Vagina (tissue), 2 donors: ENCODE results near the gene STAU1.

Source experiments
- POLR2A ChIP-seq, 2 donors: fragments of 450-650 bp; IDR thresholded peaks; one replicate each; pipeline ENCODE4 v1.6.1; 2017; ENCODE audit warnings: antibody characterized with exemption in 2 of 2, mild to moderate bottlenecking in 2 of 2, moderate library complexity in 2 of 2
- POLR2AphosphoS5 ChIP-seq, 2 donors: sonication (generic); formaldehyde crosslinking; IDR thresholded peaks; one replicate each; pipeline ENCODE4 v1.9.0; 2017; ENCODE audit warnings: antibody characterized with exemption in 2 of 2, mild to moderate bottlenecking in 2 of 2, low read depth in 1 of 2; ENCODE audit not compliant: insufficient read depth in 1 of 2
- TF ChIP-seq, protein P1 (sequence below), 3 experiments: fragments of 450-650 bp in 2 of 3; fragments of 200-600 bp in 1 of 3; sonication (generic) in 1 of 3; IDR thresholded peaks; one replicate each; pipeline ENCODE4 v1.5.1; 2017 to 2019; ENCODE audit warnings: antibody characterized with exemption in 3 of 3, mild to moderate bottlenecking in 2 of 3, moderate library complexity in 2 of 3

DNA sequence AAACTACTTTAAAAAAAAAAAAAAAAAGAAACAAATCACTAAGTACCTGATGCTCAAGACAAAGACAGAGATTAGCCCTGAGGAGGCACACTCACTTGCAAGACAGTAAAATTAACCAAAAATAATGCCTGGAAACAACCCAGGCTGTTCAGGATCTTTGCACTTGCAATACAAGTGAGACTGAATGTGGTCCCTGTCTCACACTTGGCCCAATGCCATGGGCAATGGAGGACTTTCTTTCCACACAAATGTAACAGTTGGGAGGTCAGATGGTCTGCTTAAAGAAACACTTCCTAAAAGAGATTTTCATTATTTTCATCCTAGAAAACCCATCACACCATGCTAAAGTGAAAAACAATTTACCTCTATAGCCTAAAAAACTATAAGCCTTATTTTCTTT is 16.2 kb downstream of the STAU1 start:
- TF ChIP-seq, protein P1, sequence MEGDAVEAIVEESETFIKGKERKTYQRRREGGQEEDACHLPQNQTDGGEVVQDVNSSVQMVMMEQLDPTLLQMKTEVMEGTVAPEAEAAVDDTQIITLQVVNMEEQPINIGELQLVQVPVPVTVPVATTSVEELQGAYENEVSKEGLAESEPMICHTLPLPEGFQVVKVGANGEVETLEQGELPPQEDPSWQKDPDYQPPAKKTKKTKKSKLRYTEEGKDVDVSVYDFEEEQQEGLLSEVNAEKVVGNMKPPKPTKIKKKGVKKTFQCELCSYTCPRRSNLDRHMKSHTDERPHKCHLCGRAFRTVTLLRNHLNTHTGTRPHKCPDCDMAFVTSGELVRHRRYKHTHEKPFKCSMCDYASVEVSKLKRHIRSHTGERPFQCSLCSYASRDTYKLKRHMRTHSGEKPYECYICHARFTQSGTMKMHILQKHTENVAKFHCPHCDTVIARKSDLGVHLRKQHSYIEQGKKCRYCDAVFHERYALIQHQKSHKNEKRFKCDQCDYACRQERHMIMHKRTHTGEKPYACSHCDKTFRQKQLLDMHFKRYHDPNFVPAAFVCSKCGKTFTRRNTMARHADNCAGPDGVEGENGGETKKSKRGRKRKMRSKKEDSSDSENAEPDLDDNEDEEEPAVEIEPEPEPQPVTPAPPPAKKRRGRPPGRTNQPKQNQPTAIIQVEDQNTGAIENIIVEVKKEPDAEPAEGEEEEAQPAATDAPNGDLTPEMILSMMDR (IDR thresholded peaks at IDR 0.05) = no peak
- TF ChIP-seq POLR2AphosphoS5 (IDR thresholded peaks at IDR 0.05; ENCODE audit: insufficient read depth in 1 of 2, low read depth in 1 of 2) = no peak
- no peak for TF ChIP-seq POLR2A (IDR thresholded peaks at IDR 0.05)
